ENCODE results near the gene RMP24.

The RMP24 gene

GRCh38 chr18:35971661-35972196 lies 750 bp upstream of the RMP24 start:
- intact Hi-C loops (cut with DNase I; ENCODE audit: low total_unique reads) (no loop called here), in situ Hi-C loops (cut with MboI; ENCODE audit: low pct_ligation_motif_present in 1 of 4, low pct_unique_long_range_greater_than_20kb in 1 of 4, low sequenced_read_pairs in 3 of 4) (loop anchor here in 3 of 4 donors (25.0 kb wide), 1 partner anchor 584 kb away; the partner anchor contains the start of gene ZNF396 (in 3 of the 3))
- Histone ChIP-seq H3K4me3 (peak overlapping the region; percentile 58 to 91 (median 82)), H3K9me3 (no peaks in the 10 kb centered on the region), H3K27ac (peak overlapping the region; percentile 83 to 97 (median 92)), H3K27me3 (no peaks in the 10 kb centered on the region), H3K36me3 (peaks cover 0 to 10% (median 0%) of the 10 kb centered on the region in 4 donors), H3K4me1 (peaks cover 12 to 25% (median 19%) of the 10 kb centered on the region in 4 donors)
- 28 to 38% methylated on average over 12 to 15 of the region's 15 CpGs for WGBS, 2 donors (ENCODE audit: low coverage in 1 of 2)
- TF ChIP-seq EP300 (IDR thresholded peaks at IDR 0.05; ENCODE audit: low read depth) = no peak
- no peak for TF ChIP-seq POLR2A (IDR thresholded peaks at IDR 0.05)
- no peak for TF ChIP-seq POLR2AphosphoS5 (IDR thresholded peaks at IDR 0.05)
- TF ChIP-seq, protein P1, sequence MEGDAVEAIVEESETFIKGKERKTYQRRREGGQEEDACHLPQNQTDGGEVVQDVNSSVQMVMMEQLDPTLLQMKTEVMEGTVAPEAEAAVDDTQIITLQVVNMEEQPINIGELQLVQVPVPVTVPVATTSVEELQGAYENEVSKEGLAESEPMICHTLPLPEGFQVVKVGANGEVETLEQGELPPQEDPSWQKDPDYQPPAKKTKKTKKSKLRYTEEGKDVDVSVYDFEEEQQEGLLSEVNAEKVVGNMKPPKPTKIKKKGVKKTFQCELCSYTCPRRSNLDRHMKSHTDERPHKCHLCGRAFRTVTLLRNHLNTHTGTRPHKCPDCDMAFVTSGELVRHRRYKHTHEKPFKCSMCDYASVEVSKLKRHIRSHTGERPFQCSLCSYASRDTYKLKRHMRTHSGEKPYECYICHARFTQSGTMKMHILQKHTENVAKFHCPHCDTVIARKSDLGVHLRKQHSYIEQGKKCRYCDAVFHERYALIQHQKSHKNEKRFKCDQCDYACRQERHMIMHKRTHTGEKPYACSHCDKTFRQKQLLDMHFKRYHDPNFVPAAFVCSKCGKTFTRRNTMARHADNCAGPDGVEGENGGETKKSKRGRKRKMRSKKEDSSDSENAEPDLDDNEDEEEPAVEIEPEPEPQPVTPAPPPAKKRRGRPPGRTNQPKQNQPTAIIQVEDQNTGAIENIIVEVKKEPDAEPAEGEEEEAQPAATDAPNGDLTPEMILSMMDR (IDR thresholded peaks at IDR 0.05) = no peak
- peak; percentile 14 for DNase-seq

DNA sequence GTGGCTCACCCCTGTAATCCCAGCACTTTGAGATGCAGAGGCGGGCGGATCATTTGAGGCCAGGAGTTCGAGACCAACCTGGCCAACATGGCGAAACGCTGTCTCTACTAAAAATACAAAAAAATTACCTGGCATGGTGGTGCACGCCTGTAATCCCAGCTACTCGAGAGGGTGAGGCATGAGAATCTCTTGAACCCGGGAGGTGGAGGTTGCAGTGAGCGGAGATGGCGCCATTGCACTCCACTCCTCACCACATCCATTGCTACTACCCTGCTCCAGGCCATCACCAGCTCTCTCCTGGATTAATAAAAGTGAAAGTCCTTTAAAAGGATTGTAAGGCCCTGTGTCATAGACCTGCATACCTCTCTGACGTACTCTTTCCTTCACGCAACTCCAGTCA lies 1.2 kb downstream of the RMP24 start:
- Histone ChIP-seq H3K4me1 (peaks cover 12 to 25% (median 19%) of the 10 kb centered on the region in 4 donors), H3K4me3 (peak overlapping the region in 1 of 4 donors; percentile 88), H3K27me3 (no peaks in the 10 kb centered on the region), H3K36me3 (peaks cover 0 to 29% (median 8%) of the 10 kb centered on the region in 4 donors), H3K27ac (peak overlapping the region in 1 of 4 donors; percentile 83), H3K9me3 (no peaks in the 10 kb centered on the region)
- intact Hi-C loops (cut with DNase I; ENCODE audit: low total_unique reads) (no loop called here), in situ Hi-C loops (cut with MboI; ENCODE audit: low pct_ligation_motif_present in 1 of 4, low pct_unique_long_range_greater_than_20kb in 1 of 4, low sequenced_read_pairs in 3 of 4) (loop anchor here in 3 of 4 donors (25.0 kb wide), 1 partner anchor 586 kb away; the partner anchor contains the start of gene ZNF396 (in 3 of the 3))
- TF ChIP-seq, protein P1 (IDR thresholded peaks at IDR 0.05) = no peak
- TF ChIP-seq POLR2A (IDR thresholded peaks at IDR 0.05) = no peak
- DNase-seq = no peak
- 93 to 100% methylated on average over 2 to 12 of the region's 12 CpGs for WGBS, 2 donors (ENCODE audit: low coverage in 1 of 2)

DNA sequence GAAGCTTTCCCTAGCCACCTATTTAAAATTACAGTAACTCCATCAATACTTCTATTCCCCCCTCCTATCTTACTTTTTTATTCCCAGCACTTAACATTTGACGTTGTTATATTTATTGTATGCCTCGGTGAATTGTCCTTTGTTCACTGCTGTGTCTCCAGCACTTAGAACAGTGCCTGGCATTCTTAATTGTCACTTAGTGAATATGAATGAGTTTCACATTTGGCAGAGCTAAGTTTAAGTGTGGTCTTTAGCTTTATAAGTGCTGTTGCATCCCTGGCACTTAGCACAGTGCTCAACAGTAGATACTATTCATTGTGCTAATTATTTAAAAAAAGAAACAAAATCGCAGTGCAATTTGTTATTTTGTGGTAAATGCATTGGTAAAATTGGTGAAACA lies 1.7 kb downstream of the RMP24 start:
- TF ChIP-seq, protein P1 (IDR thresholded peaks at IDR 0.05) = no peak
- TF ChIP-seq POLR2AphosphoS5 (IDR thresholded peaks at IDR 0.05) = no peak
- no peak for TF ChIP-seq POLR2A (IDR thresholded peaks at IDR 0.05)
- no peak for TF ChIP-seq EP300 (IDR thresholded peaks at IDR 0.05; ENCODE audit: low read depth)
- Histone ChIP-seq H3K4me1 (peaks cover 12 to 25% (median 19%) of the 10 kb centered on the region in 4 donors), H3K4me3 (no peak overlapping the region), H3K36me3 (peaks cover 0 to 34% (median 10%) of the 10 kb centered on the region in 4 donors), H3K27me3 (no peaks in the 10 kb centered on the region), H3K9me3 (no peaks in the 10 kb centered on the region), H3K27ac (no peak overlapping the region)
- DNase-seq = no peak
- WGBS, 2 donors (ENCODE audit: low coverage in 1 of 2) = 56 to 67% methylated on average over 3 of the region's 3 CpGs
- in situ Hi-C loops (cut with MboI; ENCODE audit: low pct_ligation_motif_present in 1 of 4, low pct_unique_long_range_greater_than_20kb in 1 of 4, low sequenced_read_pairs in 3 of 4) (loop anchor here in 3 of 4 donors (25.0 kb wide), 1 partner anchor 587 kb away; the partner anchor contains the start of gene ZNF396 (in 3 of the 3)), intact Hi-C loops (cut with DNase I; ENCODE audit: low total_unique reads) (no loop called here)

- intact Hi-C loops (cut with DNase I; ENCODE audit: low total_unique reads) (no loop called here), in situ Hi-C loops (cut with MboI; ENCODE audit: low pct_ligation_motif_present in 1 of 4, low pct_unique_long_range_greater_than_20kb in 1 of 4, low sequenced_read_pairs in 3 of 4) (no loop called here)
- H3K27me3 ChIP-seq = no peaks in the 10 kb centered on the region
- TF ChIP-seq EP300 (IDR thresholded peaks at IDR 0.05; ENCODE audit: low read depth) = no peak
- no peak for TF ChIP-seq POLR2A (IDR thresholded peaks at IDR 0.05)
- TF ChIP-seq, protein P1 (IDR thresholded peaks at IDR 0.05) = no peak
- no peak for TF ChIP-seq POLR2AphosphoS5 (IDR thresholded peaks at IDR 0.05)
- H3K4me1 ChIP-seq = peaks cover 1 to 4% (median 2%) of the 10 kb centered on the region in 4 donors
- H3K27ac ChIP-seq = no peak overlapping the region
- no peak for DNase-seq
- no peak overlapping the region for H3K4me3 ChIP-seq
- H3K9me3 ChIP-seq = no peaks in the 10 kb centered on the region
- peaks cover 0 to 51% (median 20%) of the 10 kb centered on the region in 4 donors for H3K36me3 ChIP-seq
Observed at GRCh38 chr18:35979112-35979511, 6.6 kb downstream of the RMP24 start.
